ENCODE results near the gene POMP. TPM values are rescaled to one million over a fixed set of nuclear protein-coding genes. Genes with fewer than 3 reads are reported as not detected.

Gene POMP
- total RNA-seq, 3 donors from 2014 or later: 56.9 to 68.4 (median 60.2) TPM

GRCh38 chr13:28653111-28653510 lies 5.8 kb upstream of the POMP start:
- H3K9me3 ChIP-seq: no peaks in the 10 kb centered on the region
- H3K36me3 ChIP-seq (ENCODE audit: low read depth): no peaks in the 10 kb centered on the region
- peaks cover 10% of the 10 kb centered on the region for H3K4me1 ChIP-seq (ENCODE audit: low read depth)
- no peak for TF ChIP-seq CTCF (IDR thresholded peaks at IDR 0.05)
- H3K4me3 ChIP-seq: no peak overlapping the region
- ATAC-seq: no peak
- intact Hi-C loops (cut with DNase I, micrococcal nuclease): no loop called here
- no peak for DNase-seq

GRCh38 chr13:28654276-28654675 lies 4.7 kb upstream of the POMP start:
- no peaks in the 10 kb centered on the region for H3K9me3 ChIP-seq
- intact Hi-C loops (cut with DNase I, micrococcal nuclease): no loop called here
- no peak overlapping the region for H3K4me3 ChIP-seq
- DNase-seq (no peak), ATAC-seq (no peak)
- H3K36me3 ChIP-seq (ENCODE audit: low read depth): no peaks in the 10 kb centered on the region
- no peak for TF ChIP-seq CTCF (IDR thresholded peaks at IDR 0.05)
- peaks cover 10% of the 10 kb centered on the region for H3K4me1 ChIP-seq (ENCODE audit: low read depth)

DNA sequence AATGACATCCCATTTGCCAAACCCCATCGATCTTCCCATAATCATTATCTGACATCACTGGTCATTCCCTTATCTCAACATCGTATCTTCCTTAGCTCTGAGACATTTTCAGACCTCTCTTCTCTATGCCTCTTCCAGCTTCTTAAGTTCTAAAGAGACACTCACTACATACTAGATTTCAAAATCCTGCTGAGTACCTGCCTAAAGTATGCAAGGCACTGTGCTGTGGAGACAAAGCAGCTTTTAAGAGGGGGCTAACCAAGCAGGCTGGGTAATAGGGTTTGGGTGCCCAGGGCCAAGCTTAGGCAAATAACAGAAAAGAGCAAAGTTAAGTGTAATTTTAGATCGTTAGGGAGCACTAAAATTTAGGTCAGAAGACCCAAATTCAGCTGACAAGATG lies 3.4 kb upstream of the POMP start:
- no peaks in the 10 kb centered on the region for H3K36me3 ChIP-seq (ENCODE audit: low read depth)
- no peak for ATAC-seq
- no peaks in the 10 kb centered on the region for H3K9me3 ChIP-seq
- DNase-seq: no peak
- intact Hi-C loops (cut with DNase I, micrococcal nuclease): no loop called here
- peaks cover 20% of the 10 kb centered on the region for H3K4me1 ChIP-seq (ENCODE audit: low read depth)
- no peak for TF ChIP-seq CTCF (IDR thresholded peaks at IDR 0.05)
- H3K4me3 ChIP-seq: no peak overlapping the region

GRCh38 chr13:28657784-28658538 lies 969 bp upstream of the POMP start:
- Histone ChIP-seq H3K4me1 (ENCODE audit: low read depth) (peaks cover 23% of the 10 kb centered on the region), H3K9me3 (no peaks in the 10 kb centered on the region), H3K4me3 (peak overlapping the region; percentile 95), H3K36me3 (ENCODE audit: low read depth) (no peaks in the 10 kb centered on the region)
- ATAC-seq (peak; percentile 25), DNase-seq (no peak)
- intact Hi-C loops (cut with DNase I, micrococcal nuclease): no loop called here
- no peak for TF ChIP-seq CTCF (IDR thresholded peaks at IDR 0.05)

GRCh38 chr13:28658539-28658795 lies 463 bp upstream of the POMP start:
- no peaks in the 10 kb centered on the region for H3K36me3 ChIP-seq (ENCODE audit: low read depth)
- peak; percentile 12 for ATAC-seq
- intact Hi-C loops (cut with DNase I, micrococcal nuclease): no loop called here
- TF ChIP-seq CTCF (IDR thresholded peaks at IDR 0.05): no peak
- DNase-seq: peak in 2 of 3 donors; percentile 15 to 29
- peaks cover 23% of the 10 kb centered on the region for H3K4me1 ChIP-seq (ENCODE audit: low read depth)
- no peaks in the 10 kb centered on the region for H3K9me3 ChIP-seq
- H3K4me3 ChIP-seq: peak overlapping the region; percentile 95

DNA sequence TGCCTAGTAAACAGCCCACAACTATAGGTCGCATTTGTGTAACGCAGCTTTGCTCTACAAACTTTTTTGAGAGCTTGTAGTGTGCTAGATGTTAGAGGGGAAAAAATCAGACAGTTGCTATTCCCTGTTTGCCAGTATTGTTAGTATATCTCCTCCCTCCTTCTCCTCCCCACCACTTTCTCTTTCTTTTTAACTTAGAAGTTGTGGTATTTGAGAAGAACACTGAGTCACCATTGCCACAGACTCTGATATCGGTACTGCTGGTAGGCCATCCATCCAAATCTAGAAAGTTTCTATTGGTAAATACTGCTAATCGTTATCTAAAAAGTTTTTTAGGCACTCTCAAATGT lies 666 bp downstream of the POMP start:
- no peaks in the 10 kb centered on the region for H3K9me3 ChIP-seq
- H3K4me3 ChIP-seq: peak overlapping the region; percentile 95
- TF ChIP-seq CTCF (IDR thresholded peaks at IDR 0.05): no peak
- ATAC-seq (peak; percentile 28), DNase-seq (no peak)
- H3K36me3 ChIP-seq (ENCODE audit: low read depth): peaks cover under 1% of the 10 kb centered on the region
- H3K4me1 ChIP-seq (ENCODE audit: low read depth): peaks cover 23% of the 10 kb centered on the region
- intact Hi-C loops (cut with DNase I, micrococcal nuclease): no loop called here
